GM18526 (cell line): ENCODE results near the gene DMTF1.
A peak's percentile ranks its signal among the peaks of the same experiment; 100 is the strongest.

Experiments used
- POLR2A ChIP-seq: IDR thresholded peaks from 3 replicates; pipeline ENCODE4 v1.6.1; 2011; ENCODE audit not compliant: insufficient read length; ENCODE audit errors: extremely low read depth

Gene DMTF1, protein sequence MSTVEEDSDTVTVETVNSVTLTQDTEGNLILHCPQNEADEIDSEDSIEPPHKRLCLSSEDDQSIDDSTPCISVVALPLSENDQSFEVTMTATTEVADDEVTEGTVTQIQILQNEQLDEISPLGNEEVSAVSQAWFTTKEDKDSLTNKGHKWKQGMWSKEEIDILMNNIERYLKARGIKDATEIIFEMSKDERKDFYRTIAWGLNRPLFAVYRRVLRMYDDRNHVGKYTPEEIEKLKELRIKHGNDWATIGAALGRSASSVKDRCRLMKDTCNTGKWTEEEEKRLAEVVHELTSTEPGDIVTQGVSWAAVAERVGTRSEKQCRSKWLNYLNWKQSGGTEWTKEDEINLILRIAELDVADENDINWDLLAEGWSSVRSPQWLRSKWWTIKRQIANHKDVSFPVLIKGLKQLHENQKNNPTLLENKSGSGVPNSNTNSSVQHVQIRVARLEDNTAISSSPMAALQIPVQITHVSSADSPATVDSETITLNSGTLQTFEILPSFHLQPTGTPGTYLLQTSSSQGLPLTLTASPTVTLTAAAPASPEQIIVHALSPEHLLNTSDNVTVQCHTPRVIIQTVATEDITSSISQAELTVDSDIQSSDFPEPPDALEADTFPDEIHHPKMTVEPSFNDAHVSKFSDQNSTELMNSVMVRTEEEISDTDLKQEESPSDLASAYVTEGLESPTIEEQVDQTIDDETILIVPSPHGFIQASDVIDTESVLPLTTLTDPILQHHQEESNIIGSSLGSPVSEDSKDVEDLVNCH

DNA sequence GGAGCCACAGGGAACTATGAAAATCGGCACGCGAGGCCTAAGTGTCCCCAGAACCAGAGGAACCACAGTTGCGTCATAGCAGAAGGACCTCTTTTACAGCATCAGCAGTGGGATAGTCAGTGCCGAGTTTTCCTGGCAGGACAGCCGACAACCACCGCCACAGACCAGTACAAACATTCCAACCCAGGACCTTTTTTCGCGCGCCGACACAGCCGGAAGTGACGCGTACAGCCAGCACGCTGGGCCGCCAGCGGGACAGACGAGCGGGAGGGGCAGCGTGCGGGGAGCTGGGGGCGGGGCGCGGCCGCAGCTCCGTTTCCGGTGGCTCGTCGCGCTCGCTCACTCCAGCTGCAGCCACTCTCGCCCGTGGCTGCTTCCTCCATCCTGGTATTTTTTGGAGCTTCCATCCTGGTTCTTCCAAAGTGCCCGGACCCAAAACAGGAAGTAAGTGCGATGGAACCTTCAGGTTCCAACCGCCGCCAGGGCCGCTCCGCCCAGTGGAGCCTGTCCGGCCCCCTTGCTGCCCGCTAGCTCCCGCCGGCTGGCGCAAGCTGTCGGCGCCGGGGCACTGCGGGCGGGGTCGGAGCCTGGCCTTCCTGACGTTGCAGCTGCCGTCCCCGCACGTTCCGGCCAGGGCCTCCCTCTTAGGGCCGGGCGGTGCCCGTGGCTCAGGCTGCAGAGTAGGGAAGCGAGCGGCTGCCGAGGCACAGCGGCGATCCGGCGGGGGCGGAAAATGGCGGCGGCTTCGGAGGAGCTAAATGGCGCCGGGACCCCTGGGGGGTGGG, at the start of gene DMTF1:
Gene DMTF1 (plus strand): TSS at position 342 of the 785 bp plus-strand sequence. CDS start 12,489 bp downstream, outside the sequence.
- peak; percentile 91 for TF ChIP-seq POLR2A

DNA sequence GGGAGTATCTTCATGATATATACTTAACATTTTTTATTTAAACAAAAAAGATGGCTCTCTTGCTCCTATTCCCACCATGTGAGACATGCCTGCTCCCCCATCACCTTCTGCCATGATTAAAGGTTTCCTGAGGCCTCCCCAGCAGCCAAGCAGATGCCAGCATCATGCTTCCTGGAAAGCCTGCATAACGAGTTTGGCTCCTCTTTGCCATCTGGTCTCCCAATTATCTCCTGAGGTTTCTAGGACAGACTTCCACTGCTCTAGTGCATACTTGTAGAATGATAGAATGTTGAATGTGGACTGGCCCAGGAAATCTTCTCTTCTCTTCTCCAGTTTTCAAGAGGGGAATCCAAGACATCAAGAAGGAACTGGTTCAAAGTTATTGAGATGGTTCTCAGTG, 46.9 kb upstream of the DMTF1 start:
- no peak for TF ChIP-seq POLR2A

DNA sequence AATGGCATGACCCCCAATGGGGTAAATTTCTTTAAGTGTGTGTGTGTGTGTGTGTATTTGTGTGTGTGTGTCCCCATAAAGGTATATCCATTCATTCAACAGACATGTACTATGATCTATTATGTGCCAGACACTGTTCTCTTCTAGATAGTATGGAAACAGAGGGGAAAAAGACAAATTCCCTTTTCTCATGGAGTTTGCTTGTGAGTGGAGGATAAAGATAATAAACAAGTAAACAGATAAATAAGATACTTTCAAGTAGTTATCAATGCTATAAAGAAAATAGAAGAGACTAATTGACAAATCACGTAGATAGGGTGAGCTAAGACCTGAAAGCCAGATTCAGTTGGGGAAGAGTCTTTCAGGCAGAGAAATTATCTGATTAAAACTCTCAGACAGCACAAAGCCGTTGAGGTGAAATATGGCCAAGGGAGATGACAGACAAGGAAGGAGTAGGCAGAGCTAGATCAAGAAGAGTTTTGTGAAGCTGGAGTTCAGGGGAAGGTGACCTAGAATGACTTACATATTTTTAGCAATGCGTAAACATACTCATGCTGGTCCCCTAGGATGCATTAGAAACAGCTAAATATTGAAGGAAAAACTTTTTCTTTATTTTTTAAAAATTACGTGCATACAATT, 45.2 kb upstream of the DMTF1 start:
- TF ChIP-seq POLR2A: no peak

GRCh38 chr7:87107949-87108776, 44.1 kb upstream of the DMTF1 start:
- no peak for TF ChIP-seq POLR2A

- TF ChIP-seq POLR2A: no peak
These were observed 41.5 kb upstream of the DMTF1 start for GRCh38 chr7:87110778-87111177.

- TF ChIP-seq POLR2A: no peak
These were observed 40.4 kb upstream of the DMTF1 start for GRCh38 chr7:87111877-87112276.

GRCh38 chr7:87113077-87113476, 39.2 kb upstream of the DMTF1 start:
- TF ChIP-seq POLR2A: no peak

- TF ChIP-seq POLR2A: no peak
These were observed 35.9 kb upstream of the DMTF1 start for GRCh38 chr7:87116315-87116714.

GRCh38 chr7:87119581-87119980, 32.7 kb upstream of the DMTF1 start:
- no peak for TF ChIP-seq POLR2A

DNA sequence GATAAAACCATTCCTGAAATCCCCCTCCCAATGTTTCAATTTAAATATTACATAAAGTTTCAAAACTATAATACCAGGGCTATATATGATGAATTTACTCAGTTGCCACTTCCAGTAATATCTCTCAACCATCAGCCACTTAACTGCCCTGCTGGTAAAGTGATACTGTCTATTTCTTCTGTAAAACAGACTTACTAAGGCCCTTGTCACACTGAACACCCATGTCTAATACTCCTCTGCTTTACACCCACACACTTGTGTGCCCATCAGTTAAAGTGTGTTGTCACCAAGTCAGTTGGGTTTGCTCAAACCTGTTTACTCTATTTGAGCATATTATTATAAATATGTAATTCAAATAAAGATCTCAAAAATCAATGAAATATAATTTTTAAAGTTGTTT, 29.1 kb upstream of the DMTF1 start:
- TF ChIP-seq POLR2A: no peak

DNA sequence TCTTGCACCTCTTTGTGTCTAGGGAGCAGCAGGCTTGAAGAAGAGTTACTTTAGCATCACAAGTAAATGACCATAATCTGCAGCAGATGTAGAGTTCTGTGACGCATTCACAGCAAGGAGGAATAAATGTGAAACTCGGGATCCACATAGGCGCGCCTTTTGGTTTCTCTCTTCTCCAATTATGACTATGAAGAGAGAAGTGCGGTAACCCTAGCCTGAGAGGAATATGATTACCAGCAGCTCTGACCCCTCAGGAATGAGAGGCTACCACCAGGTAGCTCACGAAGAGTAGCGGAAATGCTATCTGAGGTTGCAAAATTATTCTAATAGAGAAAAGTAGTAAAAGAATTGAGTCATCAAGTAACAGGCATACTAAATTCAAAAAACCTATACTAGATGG, 25.2 kb upstream of the DMTF1 start:
- TF ChIP-seq POLR2A: no peak

- TF ChIP-seq POLR2A: no peak
These were observed 23.4 kb upstream of the DMTF1 start for GRCh38 chr7:87128861-87129267.

GRCh38 chr7:87129332-87129731, 22.9 kb upstream of the DMTF1 start:
- no peak for TF ChIP-seq POLR2A

- no peak for TF ChIP-seq POLR2A
These were observed 22.4 kb upstream of the DMTF1 start for GRCh38 chr7:87129848-87130247.
